GM12874 (cell line): ENCODE measurements around the gene XYLB.

ENCODE experiments used
- CTCF ChIP-seq: IDR thresholded peaks from 2 replicates; pipeline ENCODE4 v1.5.1; 2011; ENCODE audit warnings: low read depth, mild to moderate bottlenecking, control low read depth, low read length, moderate library complexity; ENCODE audit not compliant: insufficient read depth

The XYLB gene

GRCh38 chr3:38386992-38387750, 40.6 kb downstream of the XYLB start:
- no peak for TF ChIP-seq CTCF

GRCh38 chr3:38387862-38388261, 41.3 kb downstream of the XYLB start:
- no peak for TF ChIP-seq CTCF

GRCh38 chr3:38392604-38393163, 46.1 kb downstream of the XYLB start:
- TF ChIP-seq CTCF: no peak

- TF ChIP-seq CTCF: no peak
Measured at GRCh38 chr3:38396239-38396638, 49.7 kb downstream of the XYLB start.

- TF ChIP-seq CTCF: no peak
Measured at GRCh38 chr3:38396861-38397260, 50.3 kb downstream of the XYLB start.

- no peak for TF ChIP-seq CTCF
Measured at GRCh38 chr3:38397320-38397719, 50.7 kb downstream of the XYLB start.

- no peak for TF ChIP-seq CTCF
Measured at GRCh38 chr3:38401246-38401962, 54.8 kb downstream of the XYLB start.
